Stimulated activated CD4-positive, alpha-beta T cell treated with anti-CD3 and anti-CD28 coated beads, Interleukin-1b, Interleukin-23, amount 100 ng/mL, for 48 hours (primary cell): ENCODE data around the gene ABCE1.
A peak's percentile ranks its signal among the peaks of the same experiment; 100 is the strongest.
"Not testable (repeated sequence)": the region's sequence is repeated elsewhere in the genome, so short reads cannot be mapped to it uniquely, and the experiment has no call there.

ENCODE experiments used
- DNase-seq: peaks from one replicate; pipeline ENCODE4 v3.0.0-alpha.2; 2020

The ABCE1 gene

DNA sequence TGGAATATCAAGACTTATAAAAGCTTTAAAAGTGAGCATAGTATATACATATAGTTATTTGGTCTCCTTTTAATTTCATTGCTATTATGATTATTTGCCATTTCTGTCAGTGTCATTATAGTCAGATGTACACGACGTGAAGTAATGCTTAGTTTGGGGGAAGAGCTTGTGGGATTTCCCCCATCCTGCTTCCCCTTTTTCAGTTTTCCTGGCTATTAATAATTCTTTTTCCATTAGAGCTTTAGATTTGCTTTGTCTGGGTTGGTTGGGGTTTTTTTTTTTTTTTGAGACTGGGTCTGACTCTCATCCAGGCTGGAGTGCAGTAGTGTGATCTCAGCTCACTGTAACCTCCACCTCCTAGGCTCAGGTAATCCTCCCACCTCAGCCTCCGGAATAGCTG, 5.4 kb downstream of the ABCE1 start:
- DNase-seq, result no peak

DNA sequence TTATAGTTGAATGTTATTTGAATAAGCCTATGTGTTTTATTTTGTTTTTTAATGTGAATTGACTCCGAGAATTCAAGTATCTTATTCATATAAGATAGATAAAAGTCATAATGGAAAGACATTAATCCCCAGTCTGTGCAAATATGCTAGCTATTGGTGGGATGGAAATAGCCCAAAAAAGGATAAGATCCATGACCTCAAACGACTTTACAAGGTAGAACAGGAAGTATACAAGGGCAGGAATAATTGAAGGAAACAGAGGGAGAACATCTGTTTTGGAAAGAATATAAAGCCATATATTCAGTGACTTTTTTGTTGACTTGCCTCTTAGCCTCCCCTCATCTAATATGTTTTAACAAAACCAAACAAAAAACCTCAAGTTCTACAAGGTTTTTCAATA, 9.0 kb downstream of the ABCE1 start:
- DNase-seq, result no peak

GRCh38 chr4:145108128-145108527, 10.0 kb downstream of the ABCE1 start:
- no peak for DNase-seq

GRCh38 chr4:145125396-145125795, 27.3 kb downstream of the ABCE1 start:
- no peak for DNase-seq

- no peak for DNase-seq
Observed at GRCh38 chr4:145130130-145130529, 32.0 kb downstream of the ABCE1 start.

DNA sequence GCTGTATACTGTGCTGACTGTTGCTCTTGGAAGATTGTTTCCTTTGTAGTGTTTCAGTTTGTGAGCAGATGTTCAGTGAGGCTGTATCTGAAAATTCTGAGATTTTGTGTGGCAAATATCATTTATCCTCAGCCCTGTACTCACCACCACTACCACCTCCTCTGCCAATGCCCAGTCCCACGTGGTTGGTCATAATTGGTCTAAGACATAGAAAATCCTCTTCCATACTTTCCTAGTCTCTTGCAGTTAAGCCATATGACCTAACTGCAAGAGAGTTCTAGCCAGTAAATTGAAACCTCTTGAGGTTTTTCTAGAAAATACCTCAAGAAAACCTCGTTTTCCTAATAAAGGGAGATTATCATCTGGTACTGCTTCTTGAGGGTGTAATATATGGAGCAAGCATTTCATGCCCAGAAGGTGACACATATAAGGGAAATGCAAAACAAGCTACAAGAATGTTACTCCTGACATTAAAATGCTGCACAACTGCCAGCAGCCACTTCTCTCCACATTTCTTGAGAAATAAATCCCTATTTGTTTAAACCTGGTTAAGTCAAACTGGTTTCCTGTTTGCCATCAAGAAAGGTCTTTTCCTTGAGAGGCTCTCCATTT, 32.8 kb downstream of the ABCE1 start:
- no peak for DNase-seq

DNA sequence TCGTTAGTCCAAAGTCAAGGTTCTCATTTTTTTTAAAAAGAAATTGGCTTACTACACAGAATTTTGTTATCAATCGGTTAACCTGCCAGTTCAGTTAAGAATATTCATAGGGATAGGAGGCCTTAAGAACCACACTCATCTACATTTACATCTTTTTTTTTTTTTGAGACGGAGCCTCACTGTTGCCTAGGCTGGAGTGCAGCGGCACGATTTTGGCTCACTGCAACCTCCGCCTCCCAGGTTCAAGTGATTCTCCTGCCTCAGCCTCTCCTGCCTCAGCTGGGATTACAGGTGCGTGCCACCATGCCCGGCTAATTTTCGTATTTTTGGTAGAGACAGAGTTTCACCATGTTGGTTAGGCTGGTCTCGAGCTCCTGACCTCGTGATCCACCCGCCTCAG, 33.7 kb downstream of the ABCE1 start:
- no peak for DNase-seq

- peak; percentile 28 for DNase-seq
Observed at GRCh38 chr4:145132511-145133098, 34.5 kb downstream of the ABCE1 start.

DNA sequence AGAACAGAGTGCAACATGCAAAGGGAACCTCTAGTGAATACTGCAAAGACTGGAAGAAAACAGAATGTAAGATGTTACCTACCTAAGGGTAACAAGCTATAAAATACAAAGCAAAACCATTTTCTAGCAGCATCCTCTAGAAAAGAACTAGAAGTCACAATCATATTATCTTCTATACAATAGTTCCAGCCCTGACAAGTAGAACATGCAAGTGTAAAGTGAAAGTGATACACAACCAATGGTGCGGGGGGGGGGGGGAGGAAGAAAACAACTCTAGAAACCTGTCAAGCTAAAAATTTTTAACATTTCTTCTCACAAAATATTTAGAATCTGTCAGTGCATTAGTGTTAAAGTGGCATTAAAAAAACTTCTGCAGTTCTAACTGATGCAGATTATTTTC, 38.1 kb downstream of the ABCE1 start:
- DNase-seq, result not testable (repeated sequence)

DNA sequence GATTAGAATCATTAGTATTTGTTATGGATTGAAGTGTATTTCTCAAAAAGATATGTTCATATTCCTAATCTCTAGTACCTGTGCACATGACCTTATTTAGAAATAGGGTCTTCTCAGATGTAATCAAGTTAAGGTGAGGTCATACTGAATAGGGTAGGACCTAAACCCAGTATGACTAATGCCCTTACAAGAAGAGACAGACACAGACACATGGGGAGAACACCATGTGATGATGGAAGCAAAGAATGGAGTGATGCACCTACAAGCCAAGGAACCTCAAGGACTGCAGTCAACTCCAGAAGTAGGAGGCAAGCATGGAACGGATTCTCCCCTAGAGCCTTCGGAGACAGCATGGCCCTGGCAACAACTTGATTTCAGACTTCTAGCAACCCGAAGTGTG, 50.9 kb downstream of the ABCE1 start:
- DNase-seq, result no peak

DNA sequence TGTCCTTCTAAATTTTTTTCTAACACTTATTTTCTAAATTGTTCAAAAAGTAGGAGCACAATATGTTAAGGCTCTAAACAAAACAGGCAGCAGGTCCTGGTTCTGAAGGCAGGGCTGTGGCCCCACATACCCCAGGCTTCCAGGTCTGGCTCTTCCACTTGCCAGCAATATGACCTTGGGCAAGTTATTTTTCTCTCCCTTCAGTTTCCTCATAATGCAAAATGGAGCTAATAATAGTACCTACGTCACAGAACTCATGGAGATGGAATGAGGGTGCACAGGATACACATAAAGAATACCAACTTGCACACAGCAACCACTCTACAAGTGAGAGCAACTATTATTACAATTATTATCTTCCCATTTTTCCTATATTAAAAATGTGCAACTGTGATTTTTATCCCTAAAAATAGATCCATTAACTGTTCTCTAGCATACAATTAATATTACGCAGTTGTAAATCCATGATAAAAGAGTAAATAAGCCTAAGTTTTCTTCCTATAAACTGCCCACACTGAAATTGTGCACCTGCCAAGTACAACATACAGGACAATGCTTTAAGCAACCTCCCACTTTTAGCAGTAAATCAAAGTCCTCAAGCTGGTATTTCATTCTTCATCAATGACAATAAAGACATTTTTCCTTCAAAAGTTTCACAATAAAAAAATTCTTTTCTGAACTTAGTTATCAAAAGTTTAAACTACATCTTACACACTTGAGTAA, 55.2 kb downstream of the ABCE1 start:
- no peak for DNase-seq

DNA sequence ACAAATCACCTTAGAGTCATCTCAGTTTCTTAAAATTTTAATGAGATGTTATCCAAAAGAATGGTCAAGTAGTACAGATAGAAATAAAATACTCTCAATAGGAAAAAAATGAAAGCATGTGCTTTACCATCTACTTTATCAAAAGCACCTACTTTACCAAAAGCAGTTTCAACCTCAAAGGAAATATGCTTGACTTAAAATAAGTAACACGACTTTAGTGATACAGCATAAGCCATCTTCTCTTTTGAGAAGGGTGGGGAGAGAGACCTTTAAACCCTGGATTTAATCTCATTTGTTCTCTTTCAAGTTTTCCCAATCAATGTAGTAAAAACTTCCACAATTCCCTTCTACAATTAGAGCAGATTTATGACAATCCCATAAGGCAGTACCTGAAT, 55.8 kb downstream of the ABCE1 start:
- DNase-seq, result no peak

GRCh38 chr4:145154573-145154972, 56.5 kb downstream of the ABCE1 start:
- DNase-seq, result no peak

GRCh38 chr4:145155268-145155870, 57.3 kb downstream of the ABCE1 start:
- DNase-seq, result no peak

GRCh38 chr4:145156986-145157385, 58.9 kb downstream of the ABCE1 start:
- no peak for DNase-seq

DNA sequence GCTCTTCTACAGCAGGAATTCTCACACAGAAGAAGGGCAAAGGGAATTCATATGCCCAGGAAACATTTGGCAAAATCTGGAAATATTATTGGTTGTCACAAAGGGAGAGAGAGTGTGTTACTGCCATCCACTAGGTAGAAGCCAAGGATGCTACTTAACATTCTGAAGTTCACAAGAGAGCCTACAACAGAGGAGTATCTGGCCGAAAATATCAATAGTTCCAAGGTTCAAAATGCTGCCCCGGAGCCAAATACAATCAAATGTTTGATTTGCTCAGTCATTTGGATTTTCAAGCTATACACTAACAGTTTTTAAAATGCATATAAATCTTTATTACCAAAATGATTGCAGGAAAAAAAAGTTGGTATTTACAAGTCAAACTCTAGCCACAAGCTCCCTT, 63.4 kb downstream of the ABCE1 start:
- no peak for DNase-seq

- DNase-seq, result no peak
Observed at GRCh38 chr4:145167887-145168286, 69.8 kb downstream of the ABCE1 start.

DNA sequence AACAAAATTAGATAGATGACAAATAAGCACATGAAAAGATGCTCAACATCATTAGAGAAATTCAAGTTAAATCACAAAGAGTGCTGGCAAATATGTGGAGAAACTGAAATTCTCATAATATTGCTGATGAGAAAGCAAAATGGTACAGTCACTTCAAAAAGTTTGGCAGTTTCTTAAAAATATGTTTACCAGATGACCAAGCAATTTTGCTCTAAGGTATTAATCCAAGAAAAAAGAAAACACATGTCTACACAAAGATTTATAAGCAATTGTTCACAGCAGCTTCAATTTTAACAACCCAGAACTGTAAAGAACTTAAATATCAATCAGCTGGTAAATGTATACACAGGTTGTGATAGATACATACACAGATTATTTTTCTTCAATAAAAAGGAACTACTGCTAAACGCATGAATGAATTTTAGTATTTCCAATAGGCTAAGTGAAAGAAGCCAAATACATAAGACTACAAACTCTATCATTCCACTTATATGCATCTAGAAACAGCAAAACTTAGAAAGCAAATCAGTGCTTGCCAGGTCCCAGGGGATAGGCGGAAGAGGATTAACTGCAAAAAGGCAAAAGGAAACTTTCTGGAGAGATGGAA, 70.6 kb downstream of the ABCE1 start:
- no peak for DNase-seq

GRCh38 chr4:145170223-145170622, 72.1 kb downstream of the ABCE1 start:
- DNase-seq, result no peak

DNA sequence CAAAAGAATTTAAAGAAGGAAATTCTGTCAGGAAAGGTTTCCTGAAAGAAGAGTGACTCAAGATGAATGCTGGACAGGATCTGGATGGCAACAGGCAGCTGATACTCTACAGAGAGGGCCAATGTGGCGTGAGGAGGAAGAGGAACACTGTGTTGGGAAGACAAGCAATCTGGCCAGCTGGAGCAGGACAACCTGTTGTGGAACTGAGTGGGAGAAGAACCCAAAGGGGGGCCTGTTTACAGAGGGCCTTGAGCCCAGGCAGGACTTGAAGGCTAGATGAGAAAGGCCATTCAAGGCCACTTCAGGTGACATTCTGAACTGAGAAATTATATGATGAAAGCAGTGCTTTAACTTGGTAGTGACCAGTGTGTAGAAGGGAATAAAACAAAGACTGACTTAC, 73.8 kb downstream of the ABCE1 start:
- no peak for DNase-seq

- no peak for DNase-seq
Observed at GRCh38 chr4:145176641-145177432, 78.7 kb downstream of the ABCE1 start.

DNA sequence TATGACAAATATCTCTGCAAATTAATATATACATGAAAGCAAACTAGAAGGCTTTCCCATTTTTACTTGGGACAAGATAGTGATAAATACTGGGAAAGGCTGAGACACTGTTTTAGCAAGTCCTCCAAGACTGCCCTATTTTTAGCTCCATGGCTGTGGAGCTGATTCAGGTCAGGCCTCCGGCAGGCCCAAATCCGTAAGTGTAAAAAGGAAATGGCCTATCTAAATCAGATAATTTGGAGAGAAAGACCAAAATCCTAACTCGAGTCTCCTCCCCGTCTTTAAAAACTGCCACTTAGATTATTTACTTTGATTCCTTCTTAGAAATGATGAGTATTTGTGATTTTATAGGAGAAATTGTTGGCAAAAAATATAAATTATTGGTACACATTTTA, 79.4 kb downstream of the ABCE1 start:
- no peak for DNase-seq
